PFSK-1 (cell line): ENCODE results near the gene BCL11A.

Experiments used
- REST ChIP-seq, 2 experiments: IDR thresholded peaks; 2 replicates each; pipeline versions ENCODE4 v1.6.1 to v1.8.0; 2011 to 2012; ENCODE audit warnings: low read depth in 2 of 2, low read length in 2 of 2, control low read depth in 1 of 2, inconsistent platforms in 1 of 2, mild to moderate bottlenecking in 1 of 2, moderate library complexity in 1 of 2; ENCODE audit not compliant: insufficient read depth in 1 of 2
- TAF1 ChIP-seq: IDR thresholded peaks from 2 replicates; pipeline ENCODE4 v1.6.1; 2012; ENCODE audit warnings: low read length, control low read depth, borderline replicate concordance; ENCODE audit not compliant: insufficient read depth

DNA sequence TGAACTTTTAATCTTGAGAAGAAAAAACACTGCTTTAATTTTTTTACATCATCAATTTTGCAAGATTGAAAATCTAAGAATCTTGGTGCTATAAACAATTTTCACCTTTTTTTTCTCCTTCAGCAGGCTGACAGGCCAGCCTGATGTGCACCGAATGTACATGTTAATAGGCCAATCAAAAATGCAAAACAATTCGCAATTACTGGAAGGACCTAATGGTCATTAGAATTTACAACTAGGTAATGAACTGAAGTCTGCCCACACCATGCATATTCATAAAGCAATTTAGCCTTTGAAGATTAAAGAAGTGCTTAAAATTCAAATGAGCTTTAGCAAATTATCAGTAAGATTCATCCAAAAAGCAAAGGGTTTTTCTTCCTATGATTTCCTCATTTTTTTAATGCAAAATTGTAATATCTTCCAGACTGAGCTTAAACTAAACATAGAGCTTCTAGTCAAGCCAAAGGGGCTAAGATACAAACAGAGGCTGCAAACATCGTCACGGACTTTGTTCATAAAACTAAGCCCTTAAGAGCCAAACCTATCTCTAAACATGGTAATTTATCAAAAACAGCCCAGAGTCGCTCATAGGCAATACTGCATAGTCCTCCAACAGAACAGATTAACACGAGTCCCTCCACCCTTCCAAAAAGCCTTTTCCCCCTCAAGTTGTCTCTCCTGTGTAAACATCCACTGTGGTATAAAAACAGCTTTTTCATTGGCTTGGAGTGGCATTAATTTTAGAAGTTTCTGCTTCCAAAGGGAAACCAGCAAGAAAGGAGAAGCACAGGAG, 18.4 kb downstream of the BCL11A start:
- TF ChIP-seq TAF1 (no peak), REST (IDR thresholded peaks at IDR 0.05; ENCODE audit: insufficient read depth in 1 of 2, low read depth in 2 of 2, low read length in 2 of 2) (no peak)
